ENCODE measurements around the gene MYH9. TPM values are rescaled to one million over a fixed set of nuclear protein-coding genes. Genes with fewer than 3 reads are reported as not detected.

The MYH9 gene
- total RNA-seq, 1 donor from 2014 or later = 138 TPM

GRCh38 chr22:36339171-36340065 lies 48.3 kb downstream of the MYH9 start:
- intact Hi-C loops (cut with DNase I) = no loop called here
- ATAC-seq (ENCODE audit: poor library complexity) = no peak
- no peak for DNase-seq

DNA sequence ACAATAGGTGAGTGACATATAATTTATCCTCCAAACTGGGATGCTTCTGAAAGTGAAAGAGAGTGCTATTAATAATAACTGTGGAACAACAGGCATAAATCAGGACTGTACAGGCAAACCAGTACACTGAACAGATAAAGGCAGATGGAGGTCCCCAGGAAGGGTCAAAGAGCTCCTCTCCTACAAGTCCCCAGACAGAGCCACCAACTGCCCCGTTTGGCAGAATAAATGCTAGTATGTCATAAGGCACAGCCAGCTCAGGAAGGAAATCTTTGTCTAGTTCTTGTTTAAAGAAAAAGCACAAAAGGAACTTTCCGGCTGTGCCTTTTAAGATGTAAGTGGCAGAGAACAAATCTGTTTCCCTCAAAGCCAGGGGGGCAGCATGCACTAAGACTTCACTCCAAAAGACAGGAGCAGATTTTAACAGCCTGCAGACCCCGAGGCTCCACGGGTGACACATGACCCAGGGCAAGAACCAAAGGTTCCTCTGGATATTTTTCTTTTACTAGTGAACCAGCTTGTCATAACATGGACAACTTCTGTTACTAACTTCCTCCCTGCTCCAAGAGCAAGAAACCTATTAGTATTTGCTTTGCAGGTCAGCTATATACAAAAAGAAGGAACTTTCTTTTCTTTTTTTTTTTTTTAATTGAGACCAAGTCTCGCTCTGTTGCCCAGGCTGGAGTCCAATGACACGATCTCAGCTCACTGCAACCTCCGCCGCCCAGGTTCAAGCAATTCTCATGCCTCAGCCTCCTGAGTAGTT lies 50.2 kb downstream of the MYH9 start:
- intact Hi-C loops (cut with DNase I) = no loop called here
- DNase-seq (no peak), ATAC-seq (ENCODE audit: poor library complexity) (no peak)

DNA sequence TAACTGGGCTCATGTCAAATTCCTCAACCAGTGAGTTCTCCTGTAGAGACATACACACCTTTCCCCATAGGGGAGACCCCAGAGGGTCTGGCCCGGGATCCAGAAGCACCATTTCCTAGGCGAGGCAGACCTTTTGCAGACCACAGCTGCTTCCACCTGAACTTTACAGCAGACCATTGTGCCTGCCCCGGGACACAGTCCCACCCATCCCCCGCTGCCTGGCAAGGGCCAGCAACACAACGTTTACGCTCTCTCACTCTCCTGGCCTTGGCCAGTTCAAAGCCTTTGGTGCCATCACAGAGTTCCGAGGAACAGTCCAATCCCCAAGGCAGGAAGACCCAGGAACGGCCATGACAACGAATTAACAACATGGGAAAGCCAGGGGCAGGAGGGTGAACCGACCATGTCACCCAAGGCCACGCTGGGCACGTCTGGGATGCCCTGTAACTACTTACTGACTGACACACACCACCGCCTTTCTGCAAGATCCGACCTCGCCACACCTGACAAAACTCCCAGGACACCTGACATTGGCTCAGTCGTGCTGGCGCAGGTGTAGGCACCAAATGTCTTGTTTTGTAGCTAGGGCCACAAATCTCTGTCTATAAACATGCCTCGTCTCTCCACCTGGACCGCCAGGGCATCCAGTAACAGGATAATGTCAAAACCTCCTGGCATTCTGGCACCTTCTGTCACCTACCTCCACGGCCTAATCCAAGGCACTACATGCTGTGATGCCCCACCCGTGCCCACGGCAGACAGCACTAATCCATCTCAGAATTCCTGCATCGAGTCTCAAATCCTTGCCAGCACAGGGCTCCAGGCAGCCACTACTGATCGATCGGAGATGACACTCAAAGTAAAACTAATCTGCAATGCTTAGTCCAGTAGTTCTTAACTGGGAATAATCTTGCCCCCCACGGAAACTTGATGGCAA lies 51.3 kb downstream of the MYH9 start:
- no peak for ATAC-seq (ENCODE audit: poor library complexity)
- intact Hi-C loops (cut with DNase I) = no loop called here
- no peak for DNase-seq

GRCh38 chr22:36335621-36336020 lies 52.1 kb downstream of the MYH9 start:
- no peak for ATAC-seq (ENCODE audit: poor library complexity)

GRCh38 chr22:36334821-36335603 lies 52.8 kb downstream of the MYH9 start:
- ATAC-seq (ENCODE audit: poor library complexity) = peak; percentile 19
- intact Hi-C loops (cut with DNase I) = no loop called here

More at GRCh38 chr22:36335621-36336020, 52.1 kb downstream of the MYH9 start:
- intact Hi-C loops (cut with DNase I) = no loop called here
- no peak for DNase-seq

GRCh38 chr22:36334081-36334820 lies 53.5 kb downstream of the MYH9 start:
- DNase-seq = peak; percentile 67
- ATAC-seq (ENCODE audit: poor library complexity) = no peak
- intact Hi-C loops (cut with DNase I) = no loop called here

More at GRCh38 chr22:36334821-36335603, 52.8 kb downstream of the MYH9 start:
- DNase-seq = no peak

GRCh38 chr22:36333644-36334043 lies 54.1 kb downstream of the MYH9 start:
- intact Hi-C loops (cut with DNase I) = no loop called here
- DNase-seq (no peak), ATAC-seq (ENCODE audit: poor library complexity) (no peak)

DNA sequence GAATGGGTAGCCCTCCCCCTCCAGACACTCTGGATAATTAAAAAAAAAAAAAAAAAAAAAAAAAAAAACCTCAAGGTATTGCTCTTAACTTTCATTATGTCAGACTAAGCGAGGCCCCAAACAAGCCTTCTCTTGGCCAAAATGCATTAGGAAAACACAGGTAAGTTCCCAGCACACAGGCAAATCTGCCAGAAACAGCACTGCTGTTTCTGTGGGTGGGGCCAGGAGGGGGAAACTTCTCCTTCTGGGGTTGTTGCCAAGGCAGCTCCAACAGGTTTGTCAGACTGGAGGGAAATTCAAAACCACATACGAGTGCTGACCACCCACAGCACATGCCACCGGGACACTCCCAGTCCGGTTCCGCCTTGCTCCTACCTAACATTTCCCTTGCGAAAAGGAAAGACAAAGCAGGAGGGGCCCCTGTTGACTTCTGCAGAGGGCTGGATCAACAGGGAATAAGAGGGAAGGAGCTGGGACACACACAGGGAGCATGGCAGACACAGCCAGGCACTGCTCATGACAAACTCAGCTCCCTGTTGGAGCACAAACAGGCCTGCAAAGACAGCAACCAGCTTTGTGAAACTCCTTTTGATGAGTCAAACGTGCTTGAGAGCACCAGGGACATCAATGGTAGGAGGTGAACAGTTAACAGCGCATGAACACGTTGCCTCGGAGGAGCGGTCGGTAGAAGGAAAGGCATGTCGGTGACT lies 55.0 kb downstream of the MYH9 start:
- DNase-seq (no peak), ATAC-seq (ENCODE audit: poor library complexity) (no peak)
- intact Hi-C loops (cut with DNase I) = no loop called here

- DNase-seq (peak; percentile 90), ATAC-seq (ENCODE audit: poor library complexity) (peak; percentile 15)
- intact Hi-C loops (cut with DNase I) = no loop called here
These were observed 55.7 kb downstream of the MYH9 start for GRCh38 chr22:36331912-36332622.

DNA sequence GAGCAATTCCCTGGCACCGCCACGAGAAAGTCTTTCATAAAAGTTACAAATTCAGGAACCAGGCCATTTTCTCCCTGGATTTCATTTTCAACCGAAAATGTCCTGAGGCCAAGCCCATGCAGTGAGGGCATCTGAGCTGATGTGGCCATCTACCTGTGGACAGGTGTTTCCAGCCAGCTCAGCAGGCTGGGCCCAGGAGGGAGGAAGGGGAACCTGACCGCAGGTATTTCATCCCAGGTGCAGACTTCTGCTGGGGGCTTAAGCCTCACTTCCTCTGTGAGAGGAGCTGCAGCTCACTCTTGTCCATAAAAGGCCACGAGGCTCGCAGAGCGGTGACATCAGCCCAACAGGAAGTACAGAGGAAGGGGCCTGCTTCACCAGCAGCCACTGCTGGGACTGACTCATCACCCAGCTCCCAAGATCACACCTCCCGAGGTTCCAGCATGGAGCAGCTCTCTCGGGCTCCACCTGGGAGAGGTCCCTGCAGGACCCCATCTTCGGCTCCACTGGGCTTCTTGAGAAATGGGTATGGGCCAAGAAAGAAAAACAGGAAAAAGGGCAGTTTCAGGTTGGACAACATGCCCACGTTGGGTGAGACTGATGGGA lies 56.4 kb downstream of the MYH9 start:
- intact Hi-C loops (cut with DNase I) = no loop called here
- ATAC-seq (ENCODE audit: poor library complexity) (peak; percentile 17), DNase-seq (peak; percentile 89)

DNA sequence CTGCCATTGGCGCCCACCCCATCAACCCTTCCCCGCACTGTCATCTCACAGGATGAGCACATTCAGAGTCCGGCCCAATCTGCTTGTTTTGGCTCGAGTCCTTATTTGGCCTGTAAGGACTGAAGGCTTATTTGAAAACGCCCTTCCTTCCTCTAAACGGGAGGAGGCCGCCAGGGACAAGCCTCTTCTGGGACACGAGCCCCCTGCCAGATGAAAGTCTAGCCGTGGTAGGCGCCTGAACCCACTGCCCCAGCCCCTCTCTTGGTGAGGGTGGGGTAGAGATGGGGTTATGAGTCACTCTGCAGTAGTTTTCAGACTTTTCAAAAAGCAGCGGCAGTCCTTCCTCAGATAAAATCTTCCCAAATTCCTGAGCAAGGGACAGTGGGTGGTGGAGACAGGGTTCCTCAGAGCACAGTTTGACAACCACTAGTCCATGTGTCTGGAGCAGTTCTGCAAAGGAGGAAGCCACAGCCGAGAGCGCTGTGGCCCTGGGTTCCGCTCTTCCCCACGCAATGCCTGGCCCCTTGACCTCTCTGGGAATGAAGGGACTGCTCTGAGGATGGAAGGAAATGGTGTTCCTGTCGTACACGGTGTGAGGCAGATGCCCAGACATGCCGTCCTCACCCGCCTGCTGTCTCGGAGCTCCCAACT lies 57.0 kb downstream of the MYH9 start:
- intact Hi-C loops (cut with DNase I) = no loop called here
- no peak for ATAC-seq (ENCODE audit: poor library complexity)
- peak; percentile 74 for DNase-seq

DNA sequence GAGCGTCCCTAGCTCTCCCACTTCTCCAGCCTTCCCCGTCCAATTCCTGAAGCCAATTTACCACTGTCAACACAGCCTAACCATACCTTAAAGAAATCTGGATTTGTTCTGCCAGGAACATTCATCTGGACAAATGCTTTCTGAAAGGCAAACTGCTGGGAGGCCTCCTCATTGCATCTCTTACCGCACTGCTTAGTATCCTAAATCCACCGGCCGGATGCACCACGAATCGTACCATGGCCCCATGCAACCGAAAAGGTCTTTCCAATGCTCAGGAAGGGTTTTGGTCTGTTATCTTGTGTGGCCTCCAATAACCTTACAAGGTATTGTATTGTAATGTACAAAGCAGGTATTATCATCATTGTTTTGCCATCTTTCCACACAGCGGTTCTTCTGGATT lies 57.6 kb downstream of the MYH9 start:
- intact Hi-C loops (cut with DNase I) = no loop called here
- ATAC-seq (ENCODE audit: poor library complexity) = no peak
- DNase-seq = no peak

GRCh38 chr22:36329254-36330078 lies 58.3 kb downstream of the MYH9 start:
- ATAC-seq (ENCODE audit: poor library complexity) (peak; percentile 24), DNase-seq (peak; percentile 67)
- intact Hi-C loops (cut with DNase I) = no loop called here

GRCh38 chr22:36328635-36329253 lies 59.0 kb downstream of the MYH9 start:
- DNase-seq (no peak), ATAC-seq (ENCODE audit: poor library complexity) (peak; percentile 30)
- intact Hi-C loops (cut with DNase I) = no loop called here
